HG03354 (cell line): ENCODE data around the gene DNAJC7.
A peak's percentile ranks its signal among the peaks of the same experiment; 100 is the strongest.
"Not testable (repeated sequence)": the region's sequence is repeated elsewhere in the genome, so short reads cannot be mapped to it uniquely, and the experiment has no call there.

Experiments used
- ATAC-seq: cut with Tn5 transposase; IDR thresholded peaks from one replicate; pipeline ENCODE4 v1.9.1; 2021; ENCODE audit warnings: mild to moderate bottlenecking; ENCODE audit not compliant: unreplicated experiment, poor library complexity, severe bottlenecking

Gene DNAJC7

DNA sequence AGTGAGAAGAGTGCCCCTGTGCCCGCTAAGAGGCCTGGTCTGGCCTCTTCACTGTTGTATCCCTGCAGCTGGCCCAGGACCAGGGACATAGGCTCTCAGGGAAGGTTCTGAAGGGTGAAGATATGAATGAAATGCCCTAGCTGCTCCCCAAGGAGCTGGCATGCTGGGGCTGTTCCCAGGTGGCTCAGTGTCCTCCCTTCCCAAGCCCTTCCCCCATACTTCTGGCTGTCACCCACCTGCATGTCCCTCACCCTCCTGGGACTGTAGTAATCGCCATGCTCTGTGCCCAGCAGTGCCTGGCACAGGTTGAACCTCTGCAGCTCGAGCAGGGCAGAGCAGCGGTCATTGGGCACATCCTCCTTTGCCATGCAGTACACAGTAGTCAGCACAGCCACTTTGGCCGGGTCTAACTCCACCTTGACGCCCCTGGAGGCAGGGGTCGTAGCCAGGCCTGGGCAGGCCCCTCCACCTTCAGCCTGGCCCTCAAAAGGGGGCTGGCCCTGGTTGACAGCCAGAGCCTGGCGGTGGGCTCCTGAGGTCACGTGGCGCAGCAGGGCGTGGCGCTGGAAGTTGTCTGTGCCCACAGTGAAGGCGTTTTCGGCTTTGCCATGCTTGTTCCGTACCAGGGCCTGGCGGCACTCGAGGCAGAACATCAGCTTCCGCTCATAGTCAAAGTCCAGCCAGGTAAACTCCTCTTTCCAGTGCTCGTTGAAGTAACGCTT lies 25.5 kb upstream of the DNAJC7 start:
- ATAC-seq, result no peak

DNA sequence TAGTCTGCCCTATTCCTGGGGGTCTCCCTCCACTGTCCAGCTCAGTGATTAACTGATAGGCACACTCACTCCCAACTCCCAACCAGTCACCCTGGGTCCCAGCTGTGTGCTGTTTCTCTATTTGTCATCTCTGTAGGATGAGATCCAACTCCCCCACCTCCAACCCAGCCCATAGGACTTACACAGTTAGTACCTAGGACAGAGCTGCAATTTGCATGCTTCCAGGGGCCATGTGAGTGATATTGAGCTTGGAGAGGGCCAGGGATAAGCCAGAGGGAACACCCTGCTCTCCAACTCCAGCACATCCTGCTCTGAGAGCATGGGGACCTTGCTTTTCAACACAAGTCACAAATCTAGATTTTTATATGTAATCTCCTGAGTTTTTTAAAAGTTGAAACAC lies 24.4 kb upstream of the DNAJC7 start:
- no peak for ATAC-seq

DNA sequence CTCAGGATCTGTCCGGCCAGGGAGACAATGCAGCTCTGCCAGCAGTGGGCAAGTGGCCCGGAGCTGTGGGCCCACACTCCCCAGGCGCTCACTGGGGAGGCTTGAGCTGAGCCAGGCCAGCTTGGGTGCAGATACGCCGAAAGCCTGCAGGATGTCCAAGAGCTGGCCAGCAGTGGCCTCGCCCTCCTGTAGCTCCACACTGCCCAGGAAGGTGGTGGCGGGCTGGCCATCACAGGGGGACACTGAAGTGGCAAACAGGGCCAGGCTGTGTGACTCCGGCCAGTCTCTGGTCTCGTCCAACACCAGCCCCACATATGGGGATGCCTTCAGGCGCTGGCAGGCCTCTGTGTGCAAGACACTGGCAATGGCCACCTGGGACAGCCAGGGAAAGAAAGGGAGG lies 23.6 kb upstream of the DNAJC7 start:
- ATAC-seq, result no peak

DNA sequence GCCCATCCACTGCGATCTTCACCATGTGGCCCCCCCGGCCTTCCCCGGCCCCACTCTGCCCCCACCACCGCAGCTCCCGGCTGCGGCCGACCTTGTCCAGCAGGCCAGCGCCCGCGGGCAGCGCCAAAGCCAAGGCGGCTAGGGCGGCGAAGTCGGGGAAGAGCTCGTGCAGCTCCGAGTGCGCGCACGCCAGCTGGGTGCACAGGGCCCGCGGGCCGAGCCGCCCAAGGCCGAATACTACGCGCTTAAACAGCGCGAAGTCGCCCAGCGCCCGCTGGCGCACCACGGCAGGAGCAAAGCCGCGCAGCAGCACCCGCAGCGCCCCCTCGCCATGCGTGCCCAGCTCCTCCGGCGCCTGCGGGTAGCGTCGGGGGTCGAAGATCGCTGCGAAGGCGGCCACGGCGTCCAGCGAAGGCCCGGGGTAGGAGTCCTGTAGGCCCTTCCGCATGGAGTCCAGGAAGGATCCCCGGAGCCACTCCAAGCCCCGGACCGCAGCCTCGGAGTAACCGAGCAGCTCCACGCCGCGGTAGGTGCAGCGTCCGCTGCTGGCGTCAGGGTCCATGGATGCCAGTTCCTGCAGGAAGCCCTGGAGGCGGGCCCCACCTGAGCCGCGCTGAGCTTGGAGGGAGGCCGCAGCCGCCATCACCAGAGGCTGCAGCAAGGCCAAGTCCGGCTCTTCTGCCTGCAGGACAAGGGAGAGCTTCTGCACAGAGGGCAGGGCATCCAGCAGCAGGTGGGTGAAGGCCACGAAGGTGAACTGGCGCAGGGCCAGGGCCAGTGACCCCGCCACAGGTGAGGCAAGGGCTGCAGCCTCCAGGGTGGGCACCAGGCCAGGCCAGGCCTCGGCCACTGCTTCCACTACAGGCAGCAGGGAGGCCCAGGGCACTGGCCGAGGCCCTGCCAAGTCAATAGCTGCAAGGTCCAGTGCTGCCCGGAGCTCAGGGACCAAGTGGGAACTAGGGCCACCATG lies 22.8 kb upstream of the DNAJC7 start:
- ATAC-seq, result no peak

DNA sequence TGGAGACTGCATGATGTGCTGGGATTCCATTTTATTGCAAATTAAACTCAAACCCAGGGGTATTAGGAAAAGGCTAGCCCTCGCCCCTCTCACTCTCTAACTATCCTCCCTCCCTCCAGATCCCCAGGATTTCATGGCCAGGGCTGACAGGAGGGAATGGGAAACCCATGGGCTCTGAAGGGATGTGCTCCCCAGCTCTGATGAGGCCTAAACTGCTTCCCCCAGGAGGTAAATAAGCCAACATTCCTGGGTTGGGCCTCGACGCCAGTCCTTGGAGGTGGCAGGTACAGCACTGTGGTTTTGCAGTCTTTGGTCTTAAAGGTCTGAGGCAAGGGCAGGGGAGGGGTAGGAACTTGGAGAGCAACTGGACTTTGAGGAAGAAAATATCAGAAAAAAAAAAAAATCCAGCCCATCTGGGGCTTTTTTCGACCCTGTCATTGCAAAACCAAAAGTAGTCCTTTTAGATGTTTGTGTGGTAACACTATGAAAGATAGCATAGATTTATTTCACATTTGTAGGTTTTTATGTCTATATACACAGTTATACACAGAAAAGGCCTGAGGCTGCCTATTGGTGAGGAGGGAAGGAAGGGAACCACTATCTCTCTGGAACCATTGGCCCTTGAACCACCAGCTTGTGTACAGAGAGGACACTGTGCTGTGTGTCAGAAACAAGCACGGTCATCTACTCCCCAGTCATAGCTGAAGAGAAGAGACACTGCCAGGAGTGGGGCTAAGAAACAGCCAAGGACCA lies 21.2 kb upstream of the DNAJC7 start:
- ATAC-seq, result no peak

DNA sequence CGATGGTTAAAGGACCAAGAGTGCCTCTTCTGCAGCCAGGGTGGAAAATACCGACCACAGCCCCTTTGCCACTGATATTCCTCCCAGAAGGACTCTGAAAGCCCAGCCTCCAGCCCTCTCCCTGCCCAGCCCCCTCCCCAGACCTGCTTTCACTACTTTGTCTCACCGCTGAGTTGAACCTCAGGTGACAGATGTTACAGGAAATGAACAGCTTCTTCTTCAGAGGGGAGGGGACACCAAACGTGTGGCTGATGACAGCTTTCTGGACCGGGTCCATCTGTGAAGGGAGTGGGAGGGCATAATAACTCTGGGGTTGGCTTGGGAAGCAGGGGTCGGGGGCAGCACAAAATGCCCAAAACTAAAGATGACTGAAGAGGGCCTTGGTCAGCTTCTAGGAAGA lies 16.8 kb upstream of the DNAJC7 start:
- no peak for ATAC-seq

DNA sequence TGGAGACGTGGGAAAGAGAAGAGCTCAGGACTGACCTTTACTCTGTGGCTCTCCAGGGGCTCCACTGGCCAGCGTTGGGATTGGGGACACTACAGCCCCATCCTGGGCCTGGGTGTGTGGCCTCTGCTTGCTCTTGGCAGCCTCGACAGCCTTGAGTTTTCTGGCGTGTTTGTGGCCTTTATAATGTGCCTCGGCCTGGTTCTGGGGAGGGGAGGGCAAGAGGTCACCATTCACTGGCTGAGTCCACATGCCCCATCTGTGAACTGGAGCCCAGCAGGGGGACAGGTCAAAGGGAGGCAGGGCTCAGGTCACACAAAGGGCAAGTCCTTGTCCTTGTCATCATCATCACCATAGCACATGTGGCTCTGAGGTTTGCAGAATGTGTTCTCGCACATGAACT lies 14.3 kb upstream of the DNAJC7 start:
- ATAC-seq, result no peak

DNA sequence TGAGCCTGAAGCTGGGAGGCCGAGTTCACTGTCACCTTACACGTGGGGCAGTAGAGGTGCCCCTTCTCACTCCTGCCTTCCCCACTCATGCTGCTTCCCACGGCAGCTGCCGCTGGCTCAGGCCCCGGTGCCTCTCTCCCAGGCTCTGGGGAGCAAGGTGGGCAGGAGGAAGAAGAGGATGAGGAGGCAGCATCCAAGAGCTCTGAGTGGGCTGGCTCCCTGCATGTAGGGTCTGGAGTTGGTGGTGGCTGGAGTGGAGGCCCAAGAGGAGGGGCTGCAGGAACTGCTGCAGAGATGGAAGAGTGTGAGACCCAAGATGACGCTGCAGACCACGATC lies 11.5 kb upstream of the DNAJC7 start:
- ATAC-seq, result no peak

DNA sequence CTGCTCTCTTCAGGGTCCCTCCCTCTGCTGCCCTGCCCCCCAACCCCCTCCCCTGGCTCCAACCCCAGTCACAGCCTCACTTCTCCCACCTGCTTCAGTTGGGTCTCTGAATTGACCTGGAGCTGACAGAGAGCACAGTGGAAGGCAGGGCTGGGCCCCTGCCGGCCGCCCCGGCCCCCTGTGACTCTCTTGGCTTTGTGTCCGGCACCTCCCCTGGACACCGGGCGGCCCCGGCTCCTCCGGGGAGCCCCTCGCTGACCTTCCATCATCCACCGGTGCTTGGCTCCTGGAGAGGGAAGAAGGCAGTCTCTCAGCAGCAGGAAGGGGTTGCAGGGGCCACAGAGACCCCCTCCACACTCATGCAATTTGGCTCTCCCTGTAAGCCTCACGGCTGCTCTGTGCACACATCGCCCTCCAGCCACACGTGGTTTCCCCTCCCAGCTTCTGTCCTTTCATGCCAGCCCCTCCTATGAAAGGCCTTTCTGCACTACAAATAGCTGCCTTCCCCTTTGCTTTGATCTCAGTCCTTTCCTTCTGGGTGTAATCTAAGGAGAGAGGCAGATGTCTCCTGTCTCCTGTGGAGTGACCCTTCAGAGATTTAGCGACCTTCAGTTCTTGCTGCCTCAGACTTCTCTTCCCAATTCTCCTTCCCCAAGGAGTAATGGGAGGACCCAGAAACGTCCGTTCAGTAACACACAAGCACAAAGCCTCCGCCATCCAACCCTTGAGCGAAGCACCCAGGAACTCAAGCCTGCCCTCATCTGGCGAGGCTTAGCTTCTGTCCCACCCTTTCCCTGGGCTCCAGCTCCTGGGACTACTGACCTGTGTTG lies 10.9 kb upstream of the DNAJC7 start:
- no peak for ATAC-seq

DNA sequence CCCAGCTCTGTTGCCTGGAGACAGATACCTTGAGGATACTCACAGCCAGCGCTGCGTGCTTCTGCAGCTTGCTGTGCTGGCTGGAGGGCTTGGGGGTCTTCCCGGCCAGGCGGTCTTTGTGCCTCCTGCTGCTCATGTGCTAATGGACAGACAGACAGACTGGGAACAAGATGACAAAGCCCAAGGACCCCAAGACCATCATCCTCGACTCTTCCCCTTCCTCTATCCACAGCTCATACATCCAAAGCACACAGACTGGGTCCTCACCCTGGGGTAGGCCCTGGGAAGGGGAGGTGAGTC lies 10.3 kb upstream of the DNAJC7 start:
- no peak for ATAC-seq

DNA sequence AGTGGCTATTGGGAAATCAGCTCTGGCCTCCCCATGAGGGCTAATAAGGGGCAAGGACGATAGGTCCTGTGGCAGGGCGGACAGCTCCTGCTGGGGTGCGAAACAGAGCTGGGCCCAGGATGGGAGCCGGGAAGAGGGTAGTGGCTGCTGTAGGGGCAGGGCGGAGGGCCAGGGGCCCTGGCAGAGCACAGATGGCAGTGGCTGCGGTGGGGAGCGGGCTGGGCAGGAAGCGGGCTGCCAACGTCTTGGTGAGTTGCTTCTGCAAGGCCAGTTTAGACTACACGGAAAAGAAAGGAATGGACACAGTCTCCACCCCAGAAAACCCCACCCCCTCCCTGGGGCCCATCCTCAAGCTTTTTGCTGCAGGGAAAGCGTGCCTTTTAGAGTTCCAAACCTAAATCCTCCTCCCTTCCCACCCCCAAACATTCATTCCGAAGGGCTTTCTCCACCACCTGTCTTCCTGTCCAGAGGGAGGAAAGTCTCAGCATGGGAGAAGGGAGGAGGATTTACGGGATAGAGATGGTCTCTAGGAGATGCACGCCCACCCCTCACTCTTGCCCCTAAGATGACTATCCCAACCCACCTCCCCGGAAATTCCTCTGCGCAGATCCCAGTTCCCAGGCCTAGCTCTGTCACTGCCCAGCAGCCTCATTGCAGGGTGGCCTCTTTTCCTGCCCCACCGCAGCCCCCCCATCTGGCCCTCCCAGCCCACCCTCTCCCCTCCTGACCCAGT lies 9.8 kb upstream of the DNAJC7 start:
- no peak for ATAC-seq

DNA sequence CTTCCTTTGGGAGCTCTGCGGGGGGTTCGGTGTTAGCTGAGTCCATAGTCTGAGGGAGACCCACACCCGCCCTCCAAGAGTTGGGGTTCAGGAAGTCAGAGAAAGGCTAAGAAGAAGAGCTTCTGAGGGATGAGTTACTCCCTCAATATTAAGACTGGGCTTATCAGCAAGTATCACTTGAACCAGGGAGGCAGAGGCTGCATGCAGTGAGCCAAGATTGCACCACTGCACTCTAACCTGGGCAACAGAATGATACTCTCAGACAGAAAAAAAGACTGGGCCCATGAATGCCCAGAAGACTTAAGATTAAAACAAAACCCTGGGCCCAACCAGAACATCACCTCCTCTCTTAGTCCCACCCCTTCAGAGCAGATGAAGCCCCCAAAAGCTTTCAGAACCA lies 8.7 kb upstream of the DNAJC7 start:
- ATAC-seq, result no peak

DNA sequence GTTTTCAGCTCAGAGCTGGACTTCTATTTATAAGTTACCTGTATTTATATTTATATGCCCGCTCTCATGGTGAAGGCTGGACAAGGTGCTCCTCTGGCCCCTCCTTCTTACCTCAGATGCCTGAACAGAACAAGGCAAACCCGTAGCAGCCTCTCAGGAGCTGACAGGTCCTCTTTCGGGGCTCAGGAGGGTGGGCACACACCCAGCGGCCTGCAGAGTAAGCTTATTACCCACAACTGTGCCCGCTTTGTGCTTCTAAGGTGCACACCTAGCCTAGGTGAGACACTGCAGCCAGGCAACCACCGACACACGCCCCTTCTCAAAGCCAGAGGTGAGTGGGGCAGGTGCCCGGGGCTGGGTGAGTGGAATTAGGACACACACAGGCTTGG lies 7.9 kb upstream of the DNAJC7 start:
- peak; percentile 10 for ATAC-seq

DNA sequence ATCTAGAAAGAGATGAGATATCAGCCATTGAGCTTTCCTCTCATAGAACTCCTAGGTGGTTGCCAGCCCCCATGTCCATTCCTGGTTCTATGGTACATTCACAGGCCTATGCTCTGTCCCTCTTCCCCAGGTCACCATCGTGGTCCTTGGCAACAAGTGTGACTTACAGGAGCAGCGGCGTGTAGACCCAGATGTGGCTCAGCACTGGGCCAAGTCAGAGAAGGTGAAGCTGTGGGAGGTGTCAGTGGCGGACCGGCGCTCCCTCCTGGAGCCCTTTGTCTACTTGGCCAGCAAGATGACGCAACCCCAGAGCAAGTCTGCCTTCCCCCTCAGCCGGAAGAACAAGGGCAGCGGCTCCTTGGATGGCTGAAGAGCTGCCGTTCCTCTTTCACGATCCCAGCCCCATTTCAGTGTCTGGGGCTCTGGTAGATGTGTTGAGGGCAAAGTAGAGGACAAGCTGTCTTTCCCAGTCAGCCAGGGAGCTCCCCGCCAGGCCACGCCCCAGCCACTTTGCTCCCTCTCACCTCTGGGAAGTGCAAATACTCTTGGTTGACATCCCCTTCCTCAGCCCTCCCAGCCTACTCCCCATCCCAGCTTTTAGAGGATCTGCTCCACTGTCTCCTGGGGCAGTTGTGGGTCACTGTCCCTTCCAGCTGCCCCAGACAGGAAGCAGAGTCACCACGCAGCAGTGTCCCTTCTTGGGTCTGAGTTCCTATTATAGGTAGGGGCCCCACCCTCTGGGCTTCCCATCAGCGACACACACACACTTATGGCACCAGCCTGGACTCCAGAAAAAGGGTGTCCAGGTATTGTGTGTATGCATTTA lies 6.5 kb upstream of the DNAJC7 start:
- ATAC-seq, result no peak

DNA sequence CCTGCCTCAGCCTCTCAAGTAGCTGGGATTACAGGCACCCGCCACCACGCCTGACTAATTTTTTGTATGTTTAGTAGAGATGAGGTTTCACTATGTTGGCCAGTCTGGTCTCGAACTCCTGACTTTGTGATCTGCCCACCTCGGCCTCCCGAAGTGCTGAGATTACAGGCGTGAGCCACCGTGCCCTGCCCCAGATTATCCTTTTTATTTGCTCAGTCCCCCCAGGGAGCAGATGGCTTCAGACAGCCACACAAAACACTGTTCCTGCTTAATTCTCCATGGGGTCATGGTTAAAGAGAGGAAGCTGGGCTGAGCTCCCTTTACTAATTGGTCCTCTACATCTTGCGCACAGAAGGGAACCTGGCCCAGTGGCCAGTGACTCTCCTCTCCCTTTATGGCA lies 3.6 kb upstream of the DNAJC7 start:
- not testable (repeated sequence) for ATAC-seq

DNA sequence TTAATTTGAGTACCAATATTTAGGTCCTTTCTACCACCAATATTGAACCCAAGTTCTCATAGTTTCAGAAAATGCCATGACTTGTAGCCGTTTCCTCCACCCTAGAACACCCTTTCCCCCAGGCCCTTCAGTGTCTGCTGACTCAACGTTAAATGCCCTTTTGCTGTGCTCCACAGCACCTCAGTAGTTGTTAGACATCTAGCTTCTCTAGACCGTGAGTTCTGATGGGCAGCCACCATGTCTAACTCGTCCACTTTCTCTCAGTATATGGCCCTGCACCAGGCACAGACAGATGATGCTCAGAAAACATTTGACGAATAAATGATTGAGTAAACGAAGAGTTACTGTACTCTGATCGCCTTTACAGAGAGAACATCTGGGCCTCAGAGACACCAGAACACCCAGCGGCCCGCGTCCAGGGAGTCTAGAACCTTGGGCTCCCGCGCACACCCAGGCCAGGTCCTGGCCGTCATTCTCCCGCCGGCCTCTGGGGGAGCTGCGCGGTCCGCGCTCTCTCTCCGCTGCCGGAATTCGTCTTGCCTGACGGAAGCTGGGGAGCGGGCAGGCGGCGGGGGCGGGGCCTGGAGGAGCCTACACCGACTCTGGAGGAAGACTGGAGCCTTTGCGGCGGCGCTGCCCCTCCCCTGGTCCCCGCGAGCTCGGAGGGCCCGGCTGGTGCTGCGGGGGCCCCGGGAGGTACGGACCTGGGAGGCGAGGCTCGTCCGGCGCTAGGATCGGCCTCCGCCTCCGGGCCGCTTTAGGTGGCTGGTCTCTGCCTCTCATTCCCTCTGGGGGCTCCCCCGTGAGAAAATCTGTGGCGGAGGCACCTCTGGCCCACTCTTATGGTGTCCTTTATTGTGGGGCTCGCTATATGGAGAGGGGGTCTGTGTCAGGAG lies 2.5 kb upstream of the DNAJC7 start, which contains the start of gene NKIRAS2:
Gene NKIRAS2, plus strand, starts transcription at position 582 of the 896 bp plus-strand sequence. CDS start 1,488 bp downstream, outside the sequence.
- peak; percentile 64 for ATAC-seq

DNA sequence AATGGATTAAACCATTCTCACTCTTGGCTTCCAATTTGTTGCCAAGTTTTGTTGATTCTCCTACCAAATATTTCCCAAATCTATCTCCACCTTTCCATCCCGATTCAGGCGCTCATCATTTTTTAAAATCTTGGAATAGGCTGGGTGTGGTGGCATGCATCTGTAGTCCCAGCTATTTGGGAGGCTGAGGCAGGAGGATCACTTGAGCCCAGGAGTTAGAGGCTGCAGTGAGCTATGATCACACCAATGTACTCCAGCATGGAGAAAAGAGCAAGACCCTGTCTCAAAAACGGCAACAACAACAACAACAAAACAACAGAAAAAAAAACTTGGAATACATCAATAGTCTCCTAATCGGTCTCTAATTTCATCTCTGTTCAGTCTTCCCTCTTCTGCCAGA lies 1.7 kb upstream of the DNAJC7 start:
- no peak for ATAC-seq
